Ishikawa (cell line): ENCODE data around the gene KCNJ1.

Experiments
- EGR1 ChIP-seq: IDR thresholded peaks from 2 replicates; pipeline ENCODE4 v1.6.1; 2012
- TAF1 ChIP-seq: IDR thresholded peaks from 2 replicates; pipeline ENCODE4 v1.6.1; 2012; ENCODE audit warnings: low read depth, mild to moderate bottlenecking
- YY1 ChIP-seq: IDR thresholded peaks from 2 replicates; pipeline ENCODE4 v1.6.1; 2012; ENCODE audit warnings: low read depth

DNA sequence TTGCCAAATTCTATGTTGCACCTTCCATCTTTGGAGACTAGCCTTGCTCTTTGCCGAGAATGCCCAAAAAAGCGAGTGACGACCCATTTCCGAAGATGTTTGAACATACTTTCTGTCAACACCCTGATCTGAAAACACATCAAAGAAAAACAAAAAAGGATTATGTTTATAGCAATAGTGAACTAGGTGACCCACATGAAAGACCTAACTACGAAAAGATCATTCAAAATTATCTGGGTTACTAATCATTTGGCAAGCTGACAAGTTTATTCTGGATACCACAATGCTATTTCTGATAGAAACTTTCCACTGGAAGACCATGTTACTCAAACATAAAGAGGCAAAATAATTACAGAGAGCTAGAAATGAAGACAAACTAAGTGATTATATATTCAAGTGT, 27.0 kb downstream of the KCNJ1 start:
- TF ChIP-seq YY1 (no peak), TAF1 (no peak), EGR1 (no peak)
